ENCODE data around the gene ADGRV1.
A peak's percentile ranks its signal among the peaks of the same experiment; 100 is the strongest.
"Not testable (repeated sequence)": the region's sequence is repeated elsewhere in the genome, so short reads cannot be mapped to it uniquely, and the experiment has no call there.

The ADGRV1 gene

DNA sequence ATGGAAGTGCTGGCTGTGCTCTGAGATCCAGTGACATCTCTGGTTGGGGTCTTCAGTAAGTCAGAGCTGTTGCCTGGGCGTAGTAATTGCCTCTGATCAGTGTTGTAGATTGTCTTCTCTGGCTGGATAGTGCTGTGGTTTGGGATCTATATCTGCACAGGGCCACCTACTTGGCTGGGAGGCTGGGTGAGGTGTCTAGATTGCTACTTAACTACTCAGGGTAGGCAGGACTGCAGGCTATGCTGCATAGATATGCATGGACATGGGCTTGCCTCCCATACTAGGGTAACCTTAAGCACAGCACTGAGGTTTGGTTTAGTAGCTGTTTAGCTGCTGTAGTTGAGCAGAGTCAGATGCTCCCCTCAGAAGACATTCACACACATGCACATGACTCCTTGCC lies 181.0 kb downstream of the ADGRV1 start:
- no peak for DNase-seq (ENCODE audit: low read depth in 1 of 2, low spot score in 1 of 2)

DNA sequence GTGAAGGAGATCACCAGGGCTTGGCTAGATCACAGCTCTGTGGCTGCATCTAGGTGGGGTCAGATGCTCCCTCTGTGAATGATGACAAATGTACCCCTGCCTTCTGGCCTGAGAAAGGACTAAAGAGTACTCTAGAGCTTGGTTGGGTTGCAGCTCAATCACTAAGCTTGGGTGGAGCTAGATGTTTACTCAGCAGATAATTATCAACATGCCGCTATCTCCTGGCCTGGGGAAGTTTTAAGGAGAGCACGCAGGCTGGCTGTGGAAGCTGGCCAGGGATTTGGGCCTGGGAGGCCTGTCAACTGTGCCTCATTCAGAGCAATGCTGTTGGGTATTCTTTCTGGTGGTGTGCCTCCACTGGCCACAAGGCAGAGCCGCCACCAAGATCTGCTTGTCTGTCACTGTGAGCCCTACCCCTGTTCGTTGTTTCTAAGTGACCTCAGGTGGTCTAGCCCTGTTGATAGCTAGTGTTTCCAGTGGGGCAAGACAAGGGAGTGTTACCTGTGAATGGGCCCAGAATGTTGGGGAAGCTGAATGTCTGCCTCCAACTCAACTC lies 181.7 kb downstream of the ADGRV1 start:
- no peak for DNase-seq (ENCODE audit: low read depth in 1 of 2, low spot score in 1 of 2)

DNA sequence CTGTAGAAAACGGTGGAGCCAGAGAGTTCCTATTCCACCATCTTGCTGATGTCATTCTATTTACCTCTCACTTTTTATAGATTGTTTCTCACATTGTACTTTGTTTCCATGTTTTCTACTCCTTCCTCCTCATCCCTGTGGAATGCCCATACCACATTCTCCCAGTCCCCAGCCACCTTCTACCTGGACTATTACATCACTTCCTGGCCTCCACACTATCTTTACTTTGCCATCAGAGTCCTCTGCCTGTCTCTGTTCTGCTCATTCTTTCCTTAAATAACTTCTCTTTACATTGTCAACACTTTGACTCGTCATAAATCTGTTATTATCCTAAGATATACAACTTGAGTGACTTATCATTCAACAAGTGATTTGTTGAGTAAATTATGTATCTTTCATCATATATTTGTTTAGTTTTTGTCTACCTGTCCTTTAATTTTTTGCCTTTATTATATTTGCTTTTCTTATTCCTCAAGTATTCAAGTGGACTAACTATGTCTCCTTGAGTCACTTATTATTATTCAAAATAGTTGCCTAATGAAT lies 182.5 kb downstream of the ADGRV1 start:
- DNase-seq (ENCODE audit: low read depth in 1 of 2, low spot score in 1 of 2): no peak

DNA sequence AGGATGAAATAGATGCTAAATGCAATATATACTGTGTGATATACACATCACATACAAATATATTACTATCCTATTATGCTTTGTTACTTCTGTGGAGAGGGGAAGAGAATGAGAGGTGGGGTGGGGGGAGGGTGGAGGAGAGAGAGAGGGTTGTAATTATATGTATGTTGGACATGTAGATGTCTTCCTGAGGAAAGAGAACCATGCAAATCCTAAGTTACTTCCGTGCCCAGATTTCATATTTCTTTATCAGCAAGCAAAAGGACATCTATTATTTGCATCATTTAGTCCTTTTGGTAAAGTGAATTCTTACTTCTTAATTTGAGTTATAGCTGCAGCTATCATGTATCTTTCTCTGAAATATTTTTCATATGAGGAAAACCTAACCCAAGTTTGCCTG lies 187.5 kb downstream of the ADGRV1 start:
- no peak for DNase-seq (ENCODE audit: low read depth in 1 of 2, low spot score in 1 of 2)

DNA sequence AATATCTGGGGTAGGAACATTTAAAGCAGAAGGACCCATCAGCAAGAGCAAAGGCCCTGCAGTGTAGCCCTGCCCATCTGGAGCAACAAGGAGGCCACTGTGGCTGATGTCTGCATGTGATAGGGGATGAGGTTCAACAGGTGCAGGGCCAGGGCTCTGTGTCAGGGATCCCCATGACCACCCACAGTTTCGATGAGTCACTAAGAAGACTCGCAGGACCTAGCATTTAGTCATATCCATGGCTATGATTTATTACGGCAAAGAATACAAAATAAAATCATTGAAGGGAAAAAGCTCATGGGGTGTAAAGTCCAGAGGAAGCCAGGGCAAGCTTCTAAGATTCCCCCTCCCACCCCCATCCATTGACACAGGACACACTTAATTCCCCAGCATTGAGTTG lies 188.6 kb downstream of the ADGRV1 start:
- DNase-seq (ENCODE audit: low read depth in 1 of 2, low spot score in 1 of 2): no peak

DNA sequence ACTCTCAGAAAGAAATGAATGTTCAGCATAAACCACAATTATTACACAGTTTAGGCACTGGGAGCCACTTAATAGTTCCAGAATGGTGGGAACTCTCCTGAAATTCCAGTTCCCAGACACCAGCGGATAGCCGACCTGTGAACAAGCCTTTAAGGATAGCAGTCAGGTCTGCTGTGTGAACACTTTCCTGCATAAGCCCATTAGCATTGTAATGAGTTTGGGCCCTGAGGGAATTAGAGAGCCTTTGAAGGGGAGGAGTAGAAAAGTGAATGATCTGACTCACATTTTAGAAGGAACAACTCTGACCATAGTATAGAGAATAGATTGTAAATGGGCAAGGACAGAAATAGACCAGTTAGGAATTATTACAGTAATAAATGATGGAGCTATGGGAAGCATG lies 189.1 kb downstream of the ADGRV1 start:
- DNase-seq (ENCODE audit: low read depth in 1 of 2, low spot score in 1 of 2): no peak

DNA sequence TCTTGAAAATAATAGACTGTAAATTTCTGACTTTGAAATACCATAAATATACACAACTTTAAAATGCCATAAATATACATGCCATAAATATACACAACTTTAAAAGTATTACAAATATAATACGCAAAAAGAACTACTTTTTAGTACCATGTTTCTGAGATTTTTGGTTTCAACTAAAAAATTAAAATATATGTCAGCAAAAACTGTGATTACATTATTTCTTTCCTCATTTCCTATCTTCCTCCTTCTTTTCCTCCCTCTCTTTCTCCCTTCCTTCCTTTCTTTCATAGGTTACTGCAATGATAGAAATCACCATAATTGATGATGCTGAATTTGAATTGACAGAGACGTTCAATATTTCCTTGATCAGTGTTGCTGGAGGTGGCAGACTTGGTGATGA lies 200.5 kb downstream of the ADGRV1 start:
- DNase-seq (ENCODE audit: low read depth in 1 of 2, low spot score in 1 of 2): no peak

DNA sequence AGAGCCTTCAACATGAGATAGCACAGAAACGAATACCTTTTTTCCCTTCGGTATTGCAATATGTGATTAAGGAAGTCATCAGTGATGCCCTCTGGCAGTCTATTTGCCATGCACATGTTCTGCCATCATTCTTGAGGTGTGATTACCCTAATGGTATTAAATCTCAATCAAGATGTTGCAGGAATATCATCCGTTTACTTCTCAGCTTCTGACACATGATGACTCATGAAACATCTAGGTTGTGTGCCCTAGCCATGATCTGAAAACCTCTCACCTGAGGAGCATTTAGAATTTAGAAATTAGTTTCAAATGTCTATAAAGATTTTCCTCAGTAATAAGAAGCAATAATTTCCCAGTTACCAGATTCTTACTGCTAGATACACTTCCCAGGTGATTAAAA lies 209.1 kb downstream of the ADGRV1 start:
- DNase-seq (ENCODE audit: low read depth in 1 of 2, low spot score in 1 of 2): no peak

DNA sequence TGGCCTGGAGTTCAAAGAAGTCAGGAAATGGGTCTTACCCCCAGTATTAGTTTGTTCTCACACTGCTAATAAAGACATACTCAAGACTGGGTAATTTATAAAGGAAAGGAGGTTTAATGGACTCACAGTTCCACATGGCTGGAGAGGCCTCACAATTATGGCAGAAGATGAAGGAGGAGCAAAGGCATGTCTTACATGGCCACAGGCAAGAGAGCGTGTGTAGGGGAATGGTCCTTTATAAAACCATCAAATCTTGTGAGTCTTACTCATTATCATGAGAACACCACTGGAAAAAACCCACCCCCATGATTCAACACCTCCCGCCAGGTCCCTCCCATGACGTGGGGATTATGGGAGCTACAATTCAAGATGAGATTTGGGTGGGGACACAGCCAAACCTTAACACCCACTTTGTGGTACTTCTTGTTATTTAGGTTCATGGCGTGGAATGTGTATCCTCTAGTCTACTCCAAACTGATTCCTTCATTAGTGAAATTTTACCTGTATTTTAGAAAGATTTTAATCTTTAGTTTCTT lies 211.5 kb downstream of the ADGRV1 start:
- DNase-seq (ENCODE audit: low read depth in 1 of 2, low spot score in 1 of 2): not testable (repeated sequence)

DNA sequence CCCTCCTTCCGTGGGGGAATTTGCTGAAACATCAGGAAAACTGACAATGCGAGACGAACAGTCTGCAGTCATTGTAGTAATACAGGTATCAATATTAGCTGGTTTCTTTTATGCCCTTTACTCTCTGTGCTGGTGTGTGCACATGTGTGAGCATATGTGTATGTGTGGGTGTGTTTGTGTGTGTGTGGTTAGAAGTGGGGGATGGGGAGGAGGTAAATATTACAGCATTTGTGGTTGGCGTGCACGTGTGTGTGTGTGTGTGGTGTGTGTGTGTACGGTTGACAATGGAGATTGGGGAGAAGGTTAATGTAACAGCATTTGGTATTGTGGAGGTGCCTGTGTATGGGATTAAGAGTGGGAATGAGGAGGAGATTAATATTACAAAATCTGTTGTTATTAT lies 219.4 kb downstream of the ADGRV1 start:
- DNase-seq (ENCODE audit: low read depth in 1 of 2, low spot score in 1 of 2): no peak

DNA sequence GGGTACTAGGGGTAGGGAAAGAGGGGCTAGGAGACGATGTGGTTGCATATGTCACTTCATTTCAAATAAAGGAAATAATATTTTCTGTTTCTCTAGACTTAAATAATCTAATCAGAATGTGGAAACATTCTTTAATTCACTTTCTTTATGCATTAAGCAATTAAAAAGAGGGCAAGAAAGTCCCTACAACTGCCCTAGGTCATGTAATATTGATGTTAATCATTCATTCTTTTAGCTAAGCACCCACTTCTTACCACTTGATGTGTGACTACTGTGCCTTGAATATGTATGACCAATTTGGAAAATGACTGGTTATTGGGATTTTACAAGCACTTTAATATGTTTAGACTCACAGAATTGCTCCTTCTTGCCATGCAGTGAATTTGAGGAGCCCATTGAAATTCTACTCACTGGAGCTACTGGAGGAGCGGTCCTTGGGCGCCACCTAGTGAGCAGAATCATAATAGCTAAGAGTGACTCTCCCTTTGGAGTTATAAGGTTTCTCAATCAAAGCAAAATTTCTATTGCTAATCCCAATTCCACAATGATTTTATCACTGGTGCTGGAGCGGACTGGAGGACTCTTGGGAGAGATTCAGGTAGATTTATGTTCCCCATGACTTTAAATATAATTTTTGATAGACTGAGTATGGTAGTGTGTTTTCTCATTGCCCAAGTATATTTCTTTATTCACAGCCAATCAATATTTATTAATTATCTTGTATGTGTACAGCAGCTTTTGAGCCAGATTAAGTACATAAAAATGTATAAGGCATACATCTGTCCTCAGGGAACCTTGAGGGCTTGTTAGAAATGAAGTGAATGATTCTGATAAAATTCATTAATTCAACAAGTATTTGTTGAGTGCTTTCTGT lies 225.1 kb downstream of the ADGRV1 start:
- peak; percentile 32 to 38 for DNase-seq (ENCODE audit: low read depth in 1 of 2, low spot score in 1 of 2)

DNA sequence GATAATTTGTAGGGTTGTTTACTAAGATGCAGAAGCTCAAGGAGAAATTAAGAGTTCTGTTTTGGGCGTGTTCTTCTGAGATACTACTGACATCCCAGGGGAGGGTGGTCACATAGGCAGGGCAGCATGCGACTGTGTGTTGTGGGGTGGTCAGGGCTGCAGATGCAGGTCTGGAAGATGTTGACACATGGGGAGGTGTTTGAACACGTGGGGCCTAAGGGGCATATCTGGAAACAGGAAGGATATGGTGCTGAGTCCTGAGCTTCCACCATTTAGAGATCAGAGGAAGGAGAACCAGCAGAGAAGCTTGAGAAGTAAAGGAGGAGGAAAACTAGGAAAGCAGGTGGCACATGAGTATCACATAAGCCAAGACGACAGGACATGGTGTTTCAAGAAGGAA lies 228.2 kb downstream of the ADGRV1 start:
- DNase-seq (ENCODE audit: low read depth in 1 of 2, low spot score in 1 of 2): no peak

DNA sequence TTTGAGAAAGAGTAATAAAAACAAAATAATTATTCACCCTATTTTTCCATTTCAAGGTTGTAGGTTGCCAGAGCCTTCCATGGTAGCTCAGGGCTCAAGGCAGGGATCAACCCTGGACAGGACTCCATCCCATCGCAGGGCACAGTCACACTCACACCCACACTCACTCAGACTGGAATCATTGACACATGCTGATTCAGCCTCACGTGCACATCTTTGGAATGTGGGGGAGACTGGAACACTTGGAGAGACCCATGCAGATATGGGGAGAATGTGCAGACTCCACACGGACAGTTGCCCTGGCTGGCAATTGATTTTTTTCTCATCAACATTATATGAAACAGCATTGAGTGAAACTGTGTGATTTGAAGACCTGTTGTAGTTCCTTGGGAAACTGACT lies 234.1 kb downstream of the ADGRV1 start:
- no peak for DNase-seq (ENCODE audit: low read depth in 1 of 2, low spot score in 1 of 2)

DNA sequence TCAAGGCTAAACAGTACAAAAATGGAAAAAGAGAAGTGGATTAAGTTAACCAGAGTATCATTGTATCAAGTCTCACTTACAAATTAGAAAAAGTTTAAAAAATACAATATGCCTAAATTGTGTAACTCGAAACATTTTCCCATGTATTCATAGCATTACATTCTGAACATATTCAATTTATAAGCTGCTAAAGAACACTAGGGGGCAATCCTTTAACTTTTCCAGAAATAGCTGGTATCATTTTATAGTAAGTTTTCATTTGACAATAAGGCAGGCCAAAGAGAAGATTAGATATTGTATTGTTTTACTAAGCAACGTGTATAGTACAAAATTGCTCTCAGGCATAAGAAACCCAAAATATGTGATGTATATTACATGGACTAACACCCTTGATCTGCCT lies 234.6 kb downstream of the ADGRV1 start:
- no peak for DNase-seq (ENCODE audit: low read depth in 1 of 2, low spot score in 1 of 2)

DNA sequence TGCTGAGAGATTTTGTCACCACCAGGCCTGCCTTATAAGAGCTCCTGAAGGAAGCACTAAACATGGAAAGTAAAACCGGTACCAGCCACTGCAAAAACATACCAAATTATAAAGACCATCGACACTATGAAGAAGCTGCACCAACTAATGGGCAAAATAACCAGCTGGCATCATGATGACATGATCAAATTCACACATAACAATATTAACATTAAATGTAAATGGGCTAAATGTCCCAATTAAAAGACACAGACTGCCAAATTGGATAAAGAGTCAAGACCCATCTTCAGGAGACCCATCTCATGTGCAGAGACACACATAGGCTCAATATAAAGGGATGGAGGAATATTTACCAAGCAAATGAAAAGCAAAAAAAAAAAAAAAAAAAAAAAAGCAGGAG lies 238.3 kb downstream of the ADGRV1 start:
- DNase-seq (ENCODE audit: low read depth in 1 of 2, low spot score in 1 of 2): not testable (repeated sequence)

DNA sequence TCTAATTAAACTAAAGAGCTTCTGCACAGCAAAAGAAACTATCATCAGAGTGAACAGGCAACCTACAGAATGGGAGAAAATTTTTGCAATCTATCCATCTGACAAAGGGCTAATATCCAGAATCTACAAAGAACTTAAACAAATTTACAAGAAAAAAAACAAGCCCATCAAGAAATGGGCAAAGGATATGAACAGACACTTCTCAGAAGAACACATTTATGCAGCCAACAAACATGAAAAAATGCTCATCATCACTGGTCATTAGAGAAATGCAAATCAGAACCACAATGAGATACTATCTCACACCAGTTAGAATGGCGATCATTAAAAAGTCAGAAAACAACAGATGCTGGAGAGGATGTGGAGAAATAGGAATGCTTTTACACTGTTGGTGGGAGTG lies 241.5 kb downstream of the ADGRV1 start:
- not testable (repeated sequence) for DNase-seq (ENCODE audit: low read depth in 1 of 2, low spot score in 1 of 2)

DNA sequence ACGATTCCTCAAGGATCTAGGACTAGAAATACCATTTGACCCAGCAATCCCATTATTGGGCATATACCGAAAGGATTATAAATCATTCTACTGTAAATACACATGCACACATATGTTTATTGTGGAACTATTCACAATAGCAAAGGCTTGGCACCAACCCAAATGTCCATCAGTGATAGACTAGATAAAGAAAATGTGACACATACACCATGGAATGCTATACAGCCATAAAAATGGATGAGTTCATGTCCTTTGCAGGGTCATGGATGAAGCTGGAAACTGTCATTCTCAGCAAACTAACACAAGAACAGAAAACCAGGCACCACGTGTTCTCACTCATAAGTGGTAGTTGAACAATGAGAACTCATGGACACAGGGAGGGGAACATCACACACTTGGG lies 241.9 kb downstream of the ADGRV1 start:
- not testable (repeated sequence) for DNase-seq (ENCODE audit: low read depth in 1 of 2, low spot score in 1 of 2)

DNA sequence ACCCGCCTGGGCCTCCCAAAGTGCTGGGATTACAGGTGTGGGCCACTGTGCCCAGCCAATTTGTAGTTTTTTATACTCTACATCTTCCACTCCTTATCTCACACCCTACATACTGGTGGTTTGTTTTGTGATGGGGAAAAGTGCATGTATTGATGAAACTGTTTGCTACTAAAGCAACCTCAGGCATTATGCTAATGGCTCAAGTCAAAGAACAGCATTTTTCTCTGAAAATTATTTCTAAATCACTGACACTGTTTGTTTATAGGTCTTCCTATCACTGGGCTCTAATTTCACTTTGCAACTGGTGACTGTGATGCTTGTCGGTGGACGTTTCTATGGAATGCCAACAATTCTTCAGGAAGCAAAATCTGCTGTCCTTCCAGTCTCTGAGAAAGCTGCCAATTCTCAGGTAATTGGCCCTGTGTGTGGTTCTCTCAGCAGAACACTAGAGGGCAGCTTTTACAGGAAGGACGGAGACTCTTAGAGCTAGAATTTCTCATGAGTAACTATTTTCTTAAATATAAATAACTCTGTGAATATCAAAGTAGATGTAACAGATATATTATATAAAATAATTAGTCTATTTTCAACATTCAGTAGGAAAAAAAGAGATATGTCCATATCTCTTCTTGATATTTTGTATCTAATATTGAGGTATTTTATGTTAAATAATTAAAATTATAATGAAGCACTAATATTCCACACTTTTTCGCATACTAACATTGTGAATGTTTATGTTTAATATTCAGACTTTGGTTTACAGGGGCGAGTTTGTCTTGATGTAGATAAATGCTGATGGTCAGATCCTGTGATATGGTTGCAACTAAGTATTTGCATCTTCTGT lies 244.1 kb downstream of the ADGRV1 start:
- no peak for DNase-seq (ENCODE audit: low read depth in 1 of 2, low spot score in 1 of 2)

DNA sequence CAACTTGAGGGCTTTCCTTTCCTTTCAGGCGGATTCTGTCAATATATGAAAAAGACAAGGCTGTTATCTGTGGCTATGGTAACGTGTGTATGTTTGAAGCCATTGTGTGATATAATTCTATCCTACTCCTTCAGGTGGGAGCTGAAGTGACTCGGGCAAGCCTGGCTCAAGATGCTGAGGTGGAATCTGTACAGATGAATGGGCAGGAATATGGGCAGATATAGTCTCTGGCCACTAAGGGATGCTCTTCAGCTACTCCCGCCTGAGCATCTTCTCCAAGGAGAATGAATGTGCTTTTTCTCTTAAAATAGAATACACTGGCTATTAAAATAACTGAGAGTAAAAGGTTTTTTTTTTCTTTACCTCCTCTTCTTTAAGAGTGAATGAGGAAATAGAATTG lies 244.8 kb downstream of the ADGRV1 start:
- DNase-seq (ENCODE audit: low read depth in 1 of 2, low spot score in 1 of 2): no peak

DNA sequence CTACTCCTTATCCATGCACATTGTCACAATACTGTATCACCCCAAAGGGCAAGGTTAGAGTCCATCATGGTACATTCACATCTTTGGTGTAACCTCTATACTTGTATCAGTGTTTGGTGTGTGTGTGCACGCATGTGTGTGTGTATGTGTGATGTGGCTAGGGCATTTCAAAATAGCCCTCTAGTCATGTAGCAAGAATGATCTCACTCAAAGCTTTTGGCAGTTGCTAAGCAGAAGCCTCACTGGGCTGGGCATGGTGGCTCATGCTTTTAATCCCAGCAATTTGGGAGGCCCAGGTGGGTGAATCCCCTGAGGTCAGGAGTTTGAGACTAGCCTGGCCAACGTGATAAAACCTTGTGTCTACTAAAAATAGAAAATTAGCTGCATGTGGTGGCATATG lies 245.3 kb downstream of the ADGRV1 start:
- no peak for DNase-seq (ENCODE audit: low read depth in 1 of 2, low spot score in 1 of 2)

DNA sequence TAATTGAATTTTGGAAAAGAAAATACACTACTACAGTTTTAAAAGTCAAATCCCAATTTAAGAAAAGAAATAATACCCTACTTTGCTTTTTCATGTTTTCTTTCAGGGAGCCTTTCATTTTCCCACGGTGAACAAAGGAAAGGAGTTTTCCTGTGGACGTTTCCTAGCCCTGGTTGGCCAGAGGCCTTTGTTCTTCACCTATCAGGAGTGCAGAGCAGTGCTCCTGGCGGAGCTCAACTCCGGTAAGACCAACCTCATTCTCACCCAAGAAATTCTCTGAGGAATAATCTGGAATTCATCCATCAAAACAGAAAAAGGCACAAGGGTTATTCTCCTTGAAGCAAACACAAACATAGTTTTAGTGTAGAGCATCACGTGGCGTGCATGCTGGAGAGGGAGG lies 248.9 kb downstream of the ADGRV1 start:
- no peak for DNase-seq (ENCODE audit: low read depth in 1 of 2, low spot score in 1 of 2)
